ENCODE results near the gene SNX6.

GRCh38 chr14:34643361-34643760 lies 13.4 kb upstream of the SNX6 start:
- TF ChIP-seq POLR2A (IDR thresholded peaks at IDR 0.05; ENCODE audit: low read depth, low read length) (no peak), POLR2AphosphoS5 (IDR thresholded peaks at IDR 0.05; ENCODE audit: low read depth, low read length) (no peak), TAF1 (IDR thresholded peaks at IDR 0.05; ENCODE audit: low read depth, low read length) (no peak)
